ENCODE results near the gene SH3TC2.

- TF ChIP-seq, protein P1, sequence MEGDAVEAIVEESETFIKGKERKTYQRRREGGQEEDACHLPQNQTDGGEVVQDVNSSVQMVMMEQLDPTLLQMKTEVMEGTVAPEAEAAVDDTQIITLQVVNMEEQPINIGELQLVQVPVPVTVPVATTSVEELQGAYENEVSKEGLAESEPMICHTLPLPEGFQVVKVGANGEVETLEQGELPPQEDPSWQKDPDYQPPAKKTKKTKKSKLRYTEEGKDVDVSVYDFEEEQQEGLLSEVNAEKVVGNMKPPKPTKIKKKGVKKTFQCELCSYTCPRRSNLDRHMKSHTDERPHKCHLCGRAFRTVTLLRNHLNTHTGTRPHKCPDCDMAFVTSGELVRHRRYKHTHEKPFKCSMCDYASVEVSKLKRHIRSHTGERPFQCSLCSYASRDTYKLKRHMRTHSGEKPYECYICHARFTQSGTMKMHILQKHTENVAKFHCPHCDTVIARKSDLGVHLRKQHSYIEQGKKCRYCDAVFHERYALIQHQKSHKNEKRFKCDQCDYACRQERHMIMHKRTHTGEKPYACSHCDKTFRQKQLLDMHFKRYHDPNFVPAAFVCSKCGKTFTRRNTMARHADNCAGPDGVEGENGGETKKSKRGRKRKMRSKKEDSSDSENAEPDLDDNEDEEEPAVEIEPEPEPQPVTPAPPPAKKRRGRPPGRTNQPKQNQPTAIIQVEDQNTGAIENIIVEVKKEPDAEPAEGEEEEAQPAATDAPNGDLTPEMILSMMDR (IDR thresholded peaks at IDR 0.05): no peak
- no peak for TF ChIP-seq EZH2 (IDR thresholded peaks at IDR 0.05)
- TF ChIP-seq EZH2phosphoT487 (IDR thresholded peaks at IDR 0.05): no peak
These were observed 1.1 kb upstream of the SH3TC2 start for GRCh38 chr5:149063896-149064478.
